ENCODE results near the gene HSP90AA1. TPM values are rescaled to one million over a fixed set of nuclear protein-coding genes. Genes with fewer than 3 reads are reported as not detected.

Gene HSP90AA1
- total RNA-seq, 1 experiment from 2014 or later, result 1,112 TPM

DNA sequence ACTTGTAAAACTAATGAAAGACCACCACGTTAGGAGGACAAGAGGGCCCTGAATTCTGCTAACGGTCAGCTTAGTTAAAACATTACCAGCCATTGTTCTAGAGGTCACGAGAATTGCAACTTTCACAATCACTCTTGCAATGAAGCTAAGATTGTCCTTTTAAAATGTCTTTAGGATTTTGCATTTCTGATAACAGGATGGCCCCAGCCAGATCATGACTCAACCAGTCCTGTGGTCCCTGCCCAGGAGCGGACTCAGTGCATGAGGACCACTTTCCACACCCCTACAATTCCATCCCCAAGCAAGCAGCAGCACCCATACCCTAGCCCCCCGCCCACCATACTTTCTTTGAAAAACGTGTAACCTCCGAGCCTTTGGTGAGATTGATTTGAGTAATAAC, 28.7 kb downstream of the HSP90AA1 start:
- Histone ChIP-seq H3K36me3 (ENCODE audit: insufficient read depth, low read length, poor library complexity, severe bottlenecking) (peaks cover 15% of the 10 kb centered on the region), H3K27me3 (replicated peaks; ENCODE audit: insufficient read depth, low read depth, low read length, poor library complexity) (no peaks in the 10 kb centered on the region), H3K4me3 (ENCODE audit: low read depth, low read length, poor library complexity, severe bottlenecking) (no peak overlapping the region), H3K9me3 (ENCODE audit: low read depth, low read length, poor library complexity, severe bottlenecking) (no peaks in the 10 kb centered on the region), H3K27ac (ENCODE audit: low read depth, low read length, poor library complexity, severe bottlenecking) (no peak overlapping the region), H3K4me1 (ENCODE audit: insufficient read depth, low read length, poor library complexity, severe bottlenecking) (no peaks in the 10 kb centered on the region)
- TF ChIP-seq, protein P1, sequence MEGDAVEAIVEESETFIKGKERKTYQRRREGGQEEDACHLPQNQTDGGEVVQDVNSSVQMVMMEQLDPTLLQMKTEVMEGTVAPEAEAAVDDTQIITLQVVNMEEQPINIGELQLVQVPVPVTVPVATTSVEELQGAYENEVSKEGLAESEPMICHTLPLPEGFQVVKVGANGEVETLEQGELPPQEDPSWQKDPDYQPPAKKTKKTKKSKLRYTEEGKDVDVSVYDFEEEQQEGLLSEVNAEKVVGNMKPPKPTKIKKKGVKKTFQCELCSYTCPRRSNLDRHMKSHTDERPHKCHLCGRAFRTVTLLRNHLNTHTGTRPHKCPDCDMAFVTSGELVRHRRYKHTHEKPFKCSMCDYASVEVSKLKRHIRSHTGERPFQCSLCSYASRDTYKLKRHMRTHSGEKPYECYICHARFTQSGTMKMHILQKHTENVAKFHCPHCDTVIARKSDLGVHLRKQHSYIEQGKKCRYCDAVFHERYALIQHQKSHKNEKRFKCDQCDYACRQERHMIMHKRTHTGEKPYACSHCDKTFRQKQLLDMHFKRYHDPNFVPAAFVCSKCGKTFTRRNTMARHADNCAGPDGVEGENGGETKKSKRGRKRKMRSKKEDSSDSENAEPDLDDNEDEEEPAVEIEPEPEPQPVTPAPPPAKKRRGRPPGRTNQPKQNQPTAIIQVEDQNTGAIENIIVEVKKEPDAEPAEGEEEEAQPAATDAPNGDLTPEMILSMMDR (conservative IDR thresholded peaks at IDR 0.05; ENCODE audit: low read depth, low read length), result no peak
- no peak for TF ChIP-seq EZH2 (IDR thresholded peaks at IDR 0.05; ENCODE audit: borderline replicate concordance, low read depth, low read length, poor library complexity, severe bottlenecking)
- ChIA-PET CTCF (no interaction called here), POLR2A (ENCODE audit: low non-redundant PET) (no interaction called here)
- BruUV-seq (replicated peaks), result no TSS peak
- intact Hi-C loops (cut with micrococcal nuclease; ENCODE audit: unreplicated experiment), result no loop called here
- DNase-seq (ENCODE audit: low spot score), result no peak

- no peak for DNase-seq (ENCODE audit: low spot score)
- POLR2A ChIA-PET (ENCODE audit: low non-redundant PET), result no interaction called here
- Histone ChIP-seq H3K27me3 (replicated peaks; ENCODE audit: insufficient read depth, low read depth, low read length, poor library complexity) (no peaks in the 10 kb centered on the region), H3K9me3 (ENCODE audit: low read depth, low read length, poor library complexity, severe bottlenecking) (no peaks in the 10 kb centered on the region), H3K36me3 (ENCODE audit: insufficient read depth, low read length, poor library complexity, severe bottlenecking) (peaks cover 18% of the 10 kb centered on the region), H3K27ac (ENCODE audit: low read depth, low read length, poor library complexity, severe bottlenecking) (no peak overlapping the region), H3K4me1 (ENCODE audit: insufficient read depth, low read length, poor library complexity, severe bottlenecking) (no peaks in the 10 kb centered on the region), H3K4me3 (ENCODE audit: low read depth, low read length, poor library complexity, severe bottlenecking) (no peak overlapping the region)
- intact Hi-C loops (cut with micrococcal nuclease; ENCODE audit: unreplicated experiment), result no loop called here
- BruUV-seq (replicated peaks), result no TSS peak
- CTCF ChIA-PET, result no interaction called here
- TF ChIP-seq, protein P1 (conservative IDR thresholded peaks at IDR 0.05; ENCODE audit: low read depth, low read length), result no peak
- TF ChIP-seq EZH2 (IDR thresholded peaks at IDR 0.05; ENCODE audit: borderline replicate concordance, low read depth, low read length, poor library complexity, severe bottlenecking), result no peak
Observed at GRCh38 chr14:102057480-102058114, 29.2 kb downstream of the HSP90AA1 start.

DNA sequence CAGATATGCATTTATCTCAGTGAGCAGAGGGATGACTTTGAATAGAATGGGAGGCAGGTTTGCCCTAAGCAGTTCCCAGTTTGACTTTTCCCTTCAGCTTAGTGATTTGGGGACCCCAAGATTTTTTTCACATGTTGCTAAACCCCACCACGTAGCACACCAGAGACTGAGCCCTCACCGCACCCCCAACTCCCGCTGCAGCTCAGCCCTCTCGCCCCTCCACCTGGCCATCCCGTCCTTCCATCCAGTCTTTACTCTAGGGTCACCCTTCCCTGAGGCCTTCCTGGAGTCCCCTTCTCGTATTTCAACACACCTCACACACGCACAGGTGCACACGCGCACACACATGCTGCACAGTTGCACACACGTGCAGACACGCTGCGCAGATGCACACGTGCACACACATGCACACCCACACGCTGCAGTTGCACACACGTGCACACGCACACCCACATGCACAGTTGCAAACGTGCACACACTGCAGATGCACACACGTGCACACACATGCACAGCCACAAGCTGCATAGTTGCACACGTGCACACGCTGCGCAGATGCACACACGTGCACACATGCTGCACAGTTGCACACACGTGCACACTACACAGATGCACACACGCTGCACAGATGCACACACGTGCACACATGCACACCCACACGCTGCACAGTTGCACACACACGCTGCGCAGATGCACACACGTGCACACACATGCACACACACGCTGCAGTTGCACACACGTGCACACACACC, 30.0 kb downstream of the HSP90AA1 start:
- POLR2A ChIA-PET (ENCODE audit: low non-redundant PET), result no interaction called here
- intact Hi-C loops (cut with micrococcal nuclease; ENCODE audit: unreplicated experiment), result no loop called here
- Histone ChIP-seq H3K36me3 (ENCODE audit: insufficient read depth, low read length, poor library complexity, severe bottlenecking) (peaks cover 25% of the 10 kb centered on the region), H3K4me3 (ENCODE audit: low read depth, low read length, poor library complexity, severe bottlenecking) (no peak overlapping the region), H3K4me1 (ENCODE audit: insufficient read depth, low read length, poor library complexity, severe bottlenecking) (no peaks in the 10 kb centered on the region), H3K9me3 (ENCODE audit: low read depth, low read length, poor library complexity, severe bottlenecking) (no peaks in the 10 kb centered on the region), H3K27me3 (replicated peaks; ENCODE audit: insufficient read depth, low read depth, low read length, poor library complexity) (no peaks in the 10 kb centered on the region), H3K27ac (ENCODE audit: low read depth, low read length, poor library complexity, severe bottlenecking) (no peak overlapping the region)
- CTCF ChIA-PET, result no interaction called here
- no peak for DNase-seq (ENCODE audit: low spot score)
- TF ChIP-seq, protein P1 (conservative IDR thresholded peaks at IDR 0.05; ENCODE audit: low read depth, low read length), result no peak
- BruUV-seq (replicated peaks), result no TSS peak
